ENCODE data around the gene LCA5. TPM values are rescaled to one million over a fixed set of nuclear protein-coding genes. Genes with fewer than 3 reads are reported as not detected.

The LCA5 gene
- total RNA-seq, 1 donor from 2014 or later: 7.2 TPM

- no peak for DNase-seq (ENCODE audit: low spot score in 2 of 2)
- H3K27me3 ChIP-seq: no peaks in the 10 kb centered on the region
- TF ChIP-seq CTCF (IDR thresholded peaks at IDR 0.05): no peak
- H3K9me3 ChIP-seq: no peaks in the 10 kb centered on the region
- H3K27ac ChIP-seq: no peak overlapping the region
- H3K4me3 ChIP-seq: peak overlapping the region in 1 of 2 donors; percentile 34
- intact Hi-C loops (cut with DNase I): loop anchor here (10.0 kb wide), 1 partner anchor 244 kb away; no protein-coding TSS in a partner anchor
- H3K4me1 ChIP-seq: no peaks in the 10 kb centered on the region
- no peaks in the 10 kb centered on the region for H3K36me3 ChIP-seq
Measured at GRCh38 chr6:79571030-79571367, 33.8 kb upstream of the LCA5 start.

- no peaks in the 10 kb centered on the region for H3K4me1 ChIP-seq
- no peaks in the 10 kb centered on the region for H3K27me3 ChIP-seq
- H3K27ac ChIP-seq: no peak overlapping the region
- H3K9me3 ChIP-seq: no peaks in the 10 kb centered on the region
- peak in 2 of 3 experiments; percentile 55 to 60 for TF ChIP-seq CTCF (IDR thresholded peaks at IDR 0.05)
- peak overlapping the region in 1 of 2 donors; percentile 34 for H3K4me3 ChIP-seq
- intact Hi-C loops (cut with DNase I): loop anchor here (10.0 kb wide), 1 partner anchor 244 kb away; no protein-coding TSS in a partner anchor
- H3K36me3 ChIP-seq: no peaks in the 10 kb centered on the region
- no peak for DNase-seq (ENCODE audit: low spot score in 2 of 2)
Measured at GRCh38 chr6:79570129-79571029, 33.1 kb upstream of the LCA5 start.

- Histone ChIP-seq H3K9me3 (no peaks in the 10 kb centered on the region), H3K36me3 (no peaks in the 10 kb centered on the region), H3K27ac (no peak overlapping the region), H3K4me3 (no peak overlapping the region), H3K27me3 (no peaks in the 10 kb centered on the region), H3K4me1 (no peaks in the 10 kb centered on the region)
- TF ChIP-seq CTCF (IDR thresholded peaks at IDR 0.05): no peak
- intact Hi-C loops (cut with DNase I): no loop called here
- no peak for DNase-seq (ENCODE audit: low spot score in 2 of 2)
Measured at GRCh38 chr6:79568996-79569395, 31.8 kb upstream of the LCA5 start.

- no peak for DNase-seq (ENCODE audit: low spot score in 2 of 2)
- Histone ChIP-seq H3K27me3 (no peaks in the 10 kb centered on the region), H3K27ac (no peak overlapping the region), H3K4me1 (no peaks in the 10 kb centered on the region), H3K4me3 (no peak overlapping the region), H3K9me3 (no peaks in the 10 kb centered on the region), H3K36me3 (no peaks in the 10 kb centered on the region)
- intact Hi-C loops (cut with DNase I): no loop called here
- TF ChIP-seq CTCF (IDR thresholded peaks at IDR 0.05): no peak
Measured at GRCh38 chr6:79564636-79565035, 27.4 kb upstream of the LCA5 start.

GRCh38 chr6:79559706-79560105 lies 22.5 kb upstream of the LCA5 start:
- no peak for TF ChIP-seq CTCF (IDR thresholded peaks at IDR 0.05)
- Histone ChIP-seq H3K9me3 (no peaks in the 10 kb centered on the region), H3K4me1 (no peaks in the 10 kb centered on the region), H3K27ac (no peak overlapping the region), H3K36me3 (no peaks in the 10 kb centered on the region), H3K4me3 (no peak overlapping the region), H3K27me3 (no peaks in the 10 kb centered on the region)
- no peak for DNase-seq (ENCODE audit: low spot score in 2 of 2)
- intact Hi-C loops (cut with DNase I): no loop called here
